Measurements from ENCODE around the gene SLC10A1.
A peak's percentile ranks its signal among the peaks of the same experiment; 100 is the strongest.

SLC10A1 gene

DNA sequence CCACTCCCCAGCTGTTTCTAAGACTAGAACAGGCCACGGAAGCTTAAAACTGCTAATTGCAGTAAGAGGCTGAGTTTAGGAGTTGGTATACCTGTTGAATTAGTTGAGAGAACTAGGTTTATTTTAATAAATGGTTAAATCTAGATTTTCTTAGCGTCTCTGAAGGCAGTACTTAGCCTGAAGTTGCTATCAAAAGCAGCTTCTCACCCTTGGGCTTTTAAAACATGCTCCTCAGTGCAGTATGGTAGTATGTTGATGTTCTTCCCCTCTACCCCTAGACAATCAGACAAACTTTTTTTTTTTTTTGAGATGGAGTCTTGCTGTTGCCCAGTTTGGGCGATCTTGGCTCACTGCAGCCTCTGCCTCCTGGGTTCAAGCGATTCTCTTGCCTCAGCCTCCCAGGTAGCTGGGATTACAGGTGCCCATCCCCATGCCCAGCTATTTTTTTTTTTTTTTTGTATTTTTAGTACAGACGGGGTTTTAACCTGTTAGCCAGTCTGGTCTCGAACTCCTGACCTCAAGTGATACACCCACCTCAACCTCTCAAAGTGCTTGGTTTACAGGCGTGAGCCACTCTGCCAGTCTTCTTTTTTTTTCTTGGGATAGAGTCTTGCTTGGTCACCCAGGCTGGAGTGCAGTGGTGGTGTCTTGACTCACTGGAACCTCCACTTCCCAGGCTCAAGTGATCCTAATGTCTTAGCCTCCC lies 23.3 kb downstream of the SLC10A1 start:
- H3K36me3 ChIP-seq (ENCODE audit: low read depth): peaks cover 96% of the 10 kb centered on the region
- H3K4me1 ChIP-seq (ENCODE audit: insufficient read depth, poor library complexity, severe bottlenecking): peaks cover 7% of the 10 kb centered on the region
- ATAC-seq (ENCODE audit: low read depth): no peak
- H3K4me3 ChIP-seq (ENCODE audit: severe bottlenecking): no peak overlapping the region
- DNase-seq (ENCODE audit: low spot score): no peak
- H3K9me3 ChIP-seq (ENCODE audit: severe bottlenecking): no peaks in the 10 kb centered on the region
- H3K27me3 ChIP-seq (ENCODE audit: insufficient read depth, poor library complexity, severe bottlenecking): no peaks in the 10 kb centered on the region
- no peak overlapping the region for H3K27ac ChIP-seq (ENCODE audit: poor library complexity, severe bottlenecking)
- TF ChIP-seq, protein P1, sequence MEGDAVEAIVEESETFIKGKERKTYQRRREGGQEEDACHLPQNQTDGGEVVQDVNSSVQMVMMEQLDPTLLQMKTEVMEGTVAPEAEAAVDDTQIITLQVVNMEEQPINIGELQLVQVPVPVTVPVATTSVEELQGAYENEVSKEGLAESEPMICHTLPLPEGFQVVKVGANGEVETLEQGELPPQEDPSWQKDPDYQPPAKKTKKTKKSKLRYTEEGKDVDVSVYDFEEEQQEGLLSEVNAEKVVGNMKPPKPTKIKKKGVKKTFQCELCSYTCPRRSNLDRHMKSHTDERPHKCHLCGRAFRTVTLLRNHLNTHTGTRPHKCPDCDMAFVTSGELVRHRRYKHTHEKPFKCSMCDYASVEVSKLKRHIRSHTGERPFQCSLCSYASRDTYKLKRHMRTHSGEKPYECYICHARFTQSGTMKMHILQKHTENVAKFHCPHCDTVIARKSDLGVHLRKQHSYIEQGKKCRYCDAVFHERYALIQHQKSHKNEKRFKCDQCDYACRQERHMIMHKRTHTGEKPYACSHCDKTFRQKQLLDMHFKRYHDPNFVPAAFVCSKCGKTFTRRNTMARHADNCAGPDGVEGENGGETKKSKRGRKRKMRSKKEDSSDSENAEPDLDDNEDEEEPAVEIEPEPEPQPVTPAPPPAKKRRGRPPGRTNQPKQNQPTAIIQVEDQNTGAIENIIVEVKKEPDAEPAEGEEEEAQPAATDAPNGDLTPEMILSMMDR (IDR thresholded peaks at IDR 0.05; ENCODE audit: poor library complexity, severe bottlenecking): no peak

DNA sequence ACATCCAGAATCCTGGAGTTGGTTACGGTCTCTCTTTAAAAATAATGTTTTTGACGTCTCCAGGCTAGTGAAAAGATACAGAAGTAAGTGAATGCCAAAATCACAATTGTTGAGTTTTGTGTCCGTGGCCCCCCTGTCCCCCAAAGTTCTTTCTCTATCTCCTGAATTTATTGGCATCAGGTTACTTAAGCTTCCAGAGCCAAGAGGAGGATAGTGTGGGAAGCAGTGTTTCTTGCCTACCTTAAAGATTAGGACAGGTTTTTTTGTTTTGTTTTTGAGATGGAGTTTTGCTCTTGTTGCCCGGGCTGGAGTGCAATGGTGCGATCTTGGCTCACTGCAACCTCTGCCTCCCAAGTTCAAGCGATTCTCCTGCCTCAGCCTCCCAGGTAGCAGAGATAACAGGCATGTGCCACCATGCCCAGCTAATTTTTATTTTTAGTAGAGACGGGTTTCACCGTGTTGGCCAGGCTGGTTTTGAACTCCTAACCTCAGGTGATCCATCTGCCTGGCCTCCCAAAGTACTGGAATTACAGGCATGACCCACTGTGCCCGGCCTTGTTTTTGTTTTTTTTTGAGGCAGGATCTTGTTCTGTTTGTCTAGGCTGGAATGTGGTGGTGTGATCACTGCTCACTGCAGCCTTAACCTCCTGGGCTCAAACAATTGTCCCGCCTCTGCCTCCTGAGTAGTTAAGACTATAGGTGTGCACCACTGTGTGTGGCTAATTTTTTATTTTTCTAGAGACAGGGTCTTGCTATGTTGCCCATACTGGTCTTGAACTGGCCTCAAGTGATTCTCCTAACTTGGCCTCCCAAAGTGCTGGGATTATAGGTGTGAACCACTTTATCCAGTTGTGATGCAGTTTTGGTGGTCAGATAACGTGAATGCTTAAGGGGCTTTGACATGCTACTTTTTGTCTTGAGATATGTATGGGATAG lies 24.7 kb downstream of the SLC10A1 start:
- TF ChIP-seq, protein P1 (IDR thresholded peaks at IDR 0.05; ENCODE audit: poor library complexity, severe bottlenecking): no peak
- H3K27ac ChIP-seq (ENCODE audit: poor library complexity, severe bottlenecking): no peak overlapping the region
- H3K27me3 ChIP-seq (ENCODE audit: insufficient read depth, poor library complexity, severe bottlenecking): no peaks in the 10 kb centered on the region
- no peaks in the 10 kb centered on the region for H3K9me3 ChIP-seq (ENCODE audit: severe bottlenecking)
- peaks cover 98% of the 10 kb centered on the region for H3K36me3 ChIP-seq (ENCODE audit: low read depth)
- peaks cover 12% of the 10 kb centered on the region for H3K4me1 ChIP-seq (ENCODE audit: insufficient read depth, poor library complexity, severe bottlenecking)
- no peak overlapping the region for H3K4me3 ChIP-seq (ENCODE audit: severe bottlenecking)
- ATAC-seq (ENCODE audit: low read depth): peak; percentile 8; the same call in 1 of the 3 replicates
- DNase-seq (ENCODE audit: low spot score): no peak

DNA sequence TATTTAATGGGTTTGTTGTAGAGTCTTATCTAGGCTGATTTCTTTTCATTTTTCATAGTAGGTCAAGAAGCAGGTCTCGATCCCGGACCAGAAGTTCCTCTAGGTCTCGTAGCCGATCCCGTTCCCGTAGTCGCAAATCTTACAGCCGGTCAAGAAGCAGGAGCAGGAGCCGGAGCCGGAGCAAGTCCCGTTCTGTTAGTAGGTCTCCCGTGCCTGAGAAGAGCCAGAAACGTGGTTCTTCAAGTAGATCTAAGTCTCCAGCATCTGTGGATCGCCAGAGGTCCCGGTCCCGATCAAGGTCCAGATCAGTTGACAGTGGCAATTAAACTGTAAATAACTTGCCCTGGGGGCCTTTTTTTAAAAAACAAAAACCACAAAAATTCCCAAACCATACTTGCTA lies 25.9 kb downstream of the SLC10A1 start:
- Histone ChIP-seq H3K4me1 (ENCODE audit: insufficient read depth, poor library complexity, severe bottlenecking) (peaks cover 12% of the 10 kb centered on the region), H3K4me3 (ENCODE audit: severe bottlenecking) (no peak overlapping the region), H3K27ac (ENCODE audit: poor library complexity, severe bottlenecking) (no peak overlapping the region), H3K27me3 (ENCODE audit: insufficient read depth, poor library complexity, severe bottlenecking) (no peaks in the 10 kb centered on the region), H3K9me3 (ENCODE audit: severe bottlenecking) (no peaks in the 10 kb centered on the region), H3K36me3 (ENCODE audit: low read depth) (peaks cover 91% of the 10 kb centered on the region)
- ATAC-seq (ENCODE audit: low read depth): no peak
- no peak for DNase-seq (ENCODE audit: low spot score)
- TF ChIP-seq, protein P1 (IDR thresholded peaks at IDR 0.05; ENCODE audit: poor library complexity, severe bottlenecking): no peak

DNA sequence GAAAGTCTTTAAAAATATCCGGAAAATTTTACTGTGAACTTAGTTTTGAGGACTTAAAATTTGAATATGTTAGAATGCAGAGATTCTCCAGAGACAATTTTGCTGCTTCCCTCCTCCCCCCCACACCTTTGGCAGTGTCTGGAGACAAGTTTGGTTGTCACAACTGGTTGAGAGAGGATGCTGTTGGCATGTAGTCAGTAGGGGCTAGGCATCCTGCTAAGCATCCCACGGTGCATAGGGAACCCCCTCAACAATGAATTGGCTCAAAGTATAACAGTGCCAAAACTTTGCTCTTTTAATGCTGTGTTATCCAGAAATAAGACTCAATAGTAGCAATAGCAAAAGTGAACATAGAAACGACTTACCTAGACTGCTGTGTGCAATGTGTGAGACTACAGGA lies 26.5 kb downstream of the SLC10A1 start:
- TF ChIP-seq, protein P1 (IDR thresholded peaks at IDR 0.05; ENCODE audit: poor library complexity, severe bottlenecking): no peak
- Histone ChIP-seq H3K4me1 (ENCODE audit: insufficient read depth, poor library complexity, severe bottlenecking) (peaks cover 12% of the 10 kb centered on the region), H3K27me3 (ENCODE audit: insufficient read depth, poor library complexity, severe bottlenecking) (no peaks in the 10 kb centered on the region), H3K9me3 (ENCODE audit: severe bottlenecking) (no peaks in the 10 kb centered on the region), H3K36me3 (ENCODE audit: low read depth) (peaks cover 85% of the 10 kb centered on the region), H3K4me3 (ENCODE audit: severe bottlenecking) (no peak overlapping the region), H3K27ac (ENCODE audit: poor library complexity, severe bottlenecking) (no peak overlapping the region)
- no peak for ATAC-seq (ENCODE audit: low read depth)
- DNase-seq (ENCODE audit: low spot score): no peak
